HepG2 (cell line): Measurements from ENCODE around the gene AGAP1. TPM values are rescaled to one million over a fixed set of nuclear protein-coding genes. Genes with fewer than 3 reads are reported as not detected.

Source experiments
- ATAC-seq: fragments of 200-7000 bp; cut with Tn5 transposase; 3 replicates; pipeline ENCODE4 v1.9.1; 2020; ENCODE audit warnings: mild to moderate bottlenecking, moderate library complexity
- BruUV-seq: library from RNA; stranded (reverse); fragments of 400-500 nt; replicated peaks from 2 replicates; lab custom pipeline; 2021; lab: Mats Ljungman, UMichigan
- CTCF ChIA-PET: fragments of 300-600 bp; formaldehyde crosslinking; extraction: SDS; loops from one replicate; lab custom pipeline; 2021; ENCODE audit warnings: low total read pairs, inconsistent platforms, low intra/inter-chr PET ratio; lab: Yijun Ruan, JAX
- POLR2A ChIA-PET: fragments of 350-600 bp; sonication (Branson Sonifier 250); formaldehyde crosslinking; loops from one replicate; lab custom pipeline; 2020; ENCODE audit warnings: antibody characterized with exemption, inconsistent platforms; lab: Yijun Ruan, JAX
- DNase-seq: peaks from one replicate; pipeline ENCODE4 v3.0.0-alpha.2; 2015; ENCODE audit warnings: low spot score
- FAIRE-seq: peaks from 3 replicates; lab custom pipeline; 2011; peaks lifted over from hg19 to GRCh38; lab: Jason Lieb, UNC
- H2AFZ ChIP-seq: one replicate; pipeline ENCODE4 v1.6.1; 2011; ENCODE audit warnings: low read length, inconsistent platforms
- H3K27ac ChIP-seq: fragments of 300-600 bp; 3 replicates; pipeline ENCODE4 v1.8.0; 2011; ENCODE audit warnings: mixed run types, mild to moderate bottlenecking, mixed read lengths, low read length, inconsistent platforms; ENCODE audit not compliant: insufficient read depth; ENCODE audit errors: extremely low read length
- H3K27me3 ChIP-seq, 2 experiments: fragments of 200-600 bp in 1 of 2; 2 replicates in 1 of 2; 3 replicates in 1 of 2; pipeline versions ENCODE4 v1.6.0 to v1.8.0; 2011; ENCODE audit warnings: low read length in 2 of 2, mild to moderate bottlenecking in 2 of 2, moderate library complexity in 2 of 2, inconsistent platforms in 1 of 2; ENCODE audit not compliant: insufficient read depth in 2 of 2, control insufficient read depth in 1 of 2
- H3K36me3 ChIP-seq, 2 experiments: fragments of 200-600 bp in 1 of 2; replicated peaks in 1 of 2; 2 replicates in 1 of 2; 3 replicates in 1 of 2; pipeline versions ENCODE4 v1.5.1 to v1.8.0; 2011; ENCODE audit warnings: low read length in 2 of 2, inconsistent platforms in 1 of 2; ENCODE audit not compliant: insufficient read depth in 2 of 2, control insufficient read depth in 1 of 2
- H3K4me1 ChIP-seq: 2 replicates; pipeline ENCODE4 v1.5.1; 2012; ENCODE audit warnings: low read length, inconsistent platforms; ENCODE audit not compliant: insufficient read depth
- H3K4me2 ChIP-seq: 2 replicates; pipeline ENCODE4 v1.6.0; 2011; ENCODE audit warnings: low read depth, low read length, inconsistent platforms
- H3K4me3 ChIP-seq, 3 experiments: fragments of 200-600 bp in 1 of 3; sonication (generic), shearing (Covaris generic) in 1 of 3; replicated peaks in 1 of 3; 2 replicates each; pipeline ENCODE4 v1.5.1; 2011 to 2016; ENCODE audit warnings: low read length in 3 of 3, inconsistent platforms in 2 of 3, low read depth in 2 of 3, mild to moderate bottlenecking in 2 of 3, control low read depth in 1 of 3, mixed read lengths in 1 of 3; ENCODE audit not compliant: insufficient read depth in 1 of 3
- H3K79me2 ChIP-seq: one replicate; pipeline ENCODE4 v1.6.1; 2011; ENCODE audit warnings: low read length, inconsistent platforms; ENCODE audit not compliant: insufficient read depth
- H3K9ac ChIP-seq: 2 replicates; pipeline ENCODE4 v1.6.0; 2011; ENCODE audit warnings: mild to moderate bottlenecking, low read depth, low read length, inconsistent platforms; ENCODE audit not compliant: insufficient read depth
- H3K9me3 ChIP-seq: 2 replicates; pipeline ENCODE4 v1.5.1; 2012; ENCODE audit warnings: mild to moderate bottlenecking, low read length
- H4K20me1 ChIP-seq: 2 replicates; pipeline ENCODE4 v1.6.0; 2011; ENCODE audit warnings: inconsistent platforms, mild to moderate bottlenecking, low read length, moderate library complexity; ENCODE audit not compliant: insufficient read depth
- ERF ChIP-seq: IDR thresholded peaks from 2 replicates; pipeline ENCODE4 v1.6.1; 2018; ENCODE audit warnings: missing biosample characterization, missing genetic modification reagents
- HNRNPUL1 ChIP-seq: fragments of 200-400 bp; formaldehyde crosslinking; IDR thresholded peaks from 2 replicates; pipeline ENCODE4 v1.6.1; 2017; ENCODE audit warnings: low read depth, mild to moderate bottlenecking, low read length, moderate library complexity
- KAT8 ChIP-seq: IDR thresholded peaks from 2 replicates; pipeline ENCODE4 v1.6.1; 2016; ENCODE audit warnings: missing genetic modification reagents, missing compliant biosample characterization
- RARG ChIP-seq: sonication (generic); formaldehyde crosslinking; IDR thresholded peaks from 2 replicates; pipeline ENCODE4 v1.4.0; 2020; ENCODE audit warnings: low read depth, mild to moderate bottlenecking, missing genetic modification reagents
- SRSF4 ChIP-seq: fragments of 200-400 bp; formaldehyde crosslinking; IDR thresholded peaks from one replicate; pipeline ENCODE4 v1.6.1; 2018; ENCODE audit warnings: mild to moderate bottlenecking, low read depth, low read length, moderate library complexity; ENCODE audit not compliant: poor library complexity, severe bottlenecking
- ZBTB20 ChIP-seq: sonication (generic); formaldehyde crosslinking; IDR thresholded peaks from 2 replicates; pipeline ENCODE4 v1.8.1; 2023; ENCODE audit warnings: missing genetic modification reagents, low read depth, mild to moderate bottlenecking, borderline replicate concordance
- ZBTB38 ChIP-seq: sonication (generic); formaldehyde crosslinking; IDR thresholded peaks from 2 replicates; pipeline ENCODE4 v1.5.1; 2020; ENCODE audit warnings: mild to moderate bottlenecking, missing genetic modification reagents
- ZKSCAN5 ChIP-seq: sonication (generic); formaldehyde crosslinking; IDR thresholded peaks from 2 replicates; pipeline ENCODE4 v1.5.1; 2020; ENCODE audit warnings: mild to moderate bottlenecking, missing genetic modification reagents
- ZNF121 ChIP-seq: sonication (generic); formaldehyde crosslinking; IDR thresholded peaks from 2 replicates; pipeline ENCODE4 v1.5.0; 2020; ENCODE audit warnings: mild to moderate bottlenecking, missing genetic modification reagents
- WGBS: methylation state at CpG from one replicate; pipeline ENCODE4 v1.1.6; 2017; ENCODE audit warnings: low lambda C conversion rate; 5-methylcytosine and 5-hydroxymethylcytosine counted together
- in situ Hi-C: cut with HindIII; loops from 2 replicates; pipeline ENCODE4 v1.10.0; 2017; ENCODE audit warnings: low pct_unique_long_range_greater_than_20kb; ENCODE audit not compliant: extremely low pct_ligation_motif_present
- intact Hi-C: fragments of 100-400 bp; cut with micrococcal nuclease; formaldehyde crosslinking; loops from one replicate; pipeline ENCODE4 v1.10.0; 2022; ENCODE audit not compliant: unreplicated experiment
- polyA plus RNA-seq, 8 experiments: library from polyadenylated mRNA; depleted of rRNA in 3 of 8; stranded (reverse) in 7 of 8; unstranded in 1 of 8; fragments of >200 nt; fragmentation: Illumina TruSeq in 4 of 8; extraction: Trizol in 4 of 8; gene quantifications; 2 replicates each; pipeline versions ENCODE4 v1.2.1 to v1.2.3, GENCODE V29; 2011 to 2016; ENCODE audit warnings: low read depth in 4 of 8, missing spikeins in 1 of 8, mixed read lengths in 1 of 8; ENCODE audit not compliant: insufficient read depth in 1 of 8
- total RNA-seq, 5 experiments: library from RNA; depleted of rRNA; stranded (reverse); fragments of >200 nt; fragmentation: Illumina TruSeq; extraction: Trizol; gene quantifications; 2 replicates each; pipeline ENCODE4 v1.2.3, GENCODE V29; 2016; ENCODE audit warnings: low read depth in 1 of 5
- TF ChIP-seq, protein P1 (sequence below): sonication (generic); formaldehyde crosslinking; IDR thresholded peaks from 2 replicates; pipeline ENCODE4 v1.4.0; 2020; ENCODE audit warnings: missing genetic modification reagents
- TF ChIP-seq, protein P2 (sequence below): sonication (generic); formaldehyde crosslinking; IDR thresholded peaks from 2 replicates; pipeline ENCODE4 v1.5.1; 2020; ENCODE audit warnings: mild to moderate bottlenecking, missing genetic modification reagents, moderate library complexity
- TF ChIP-seq, protein P3 (sequence below), 2 experiments: IDR thresholded peaks; 2 replicates each; pipeline ENCODE4 v1.6.1; 2011 to 2012; ENCODE audit warnings: low read length in 2 of 2, borderline replicate concordance in 1 of 2, low read depth in 1 of 2, mild to moderate bottlenecking in 1 of 2, moderate library complexity in 1 of 2

The AGAP1 gene
- total and polyA plus RNA-seq, 2 of the 13 experiments (the other 11 are each of a cell fraction or from before 2014, with no cell fraction given) = 21.2 to 32.7 TPM

DNA sequence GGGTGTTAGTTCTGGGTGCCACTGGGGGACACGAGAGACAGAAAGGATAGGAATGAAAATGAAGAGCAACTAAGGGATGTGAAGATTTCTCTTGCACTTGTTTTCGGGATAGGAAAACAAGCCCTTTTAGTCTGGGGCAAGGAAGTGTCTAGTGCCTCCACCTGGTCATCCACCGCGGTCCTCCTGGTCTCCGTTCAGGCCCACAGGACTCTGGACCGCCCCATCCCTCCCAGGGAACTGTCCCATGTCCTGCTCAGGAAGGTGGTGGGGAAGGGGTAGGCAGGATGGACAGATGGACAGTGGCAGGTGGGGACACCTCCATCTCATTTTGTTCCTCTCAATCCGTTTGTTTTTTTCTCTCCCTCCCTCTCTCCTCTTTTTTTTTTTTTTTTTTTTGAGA, 45.9 kb downstream of the AGAP1 start:
- WGBS = 96% methylated on average over 7 of the region's 7 CpGs
- DNase-seq (no peak), FAIRE-seq (no peak), ATAC-seq (no peak)
- peaks cover 14% of the 10 kb centered on the region for H4K20me1 ChIP-seq
- no peak overlapping the region for H3K27ac ChIP-seq
- intact Hi-C loops = loop anchor here (5.0 kb wide), 1 partner anchor 38 kb away; no protein-coding TSS in a partner anchor
- no peaks in the 10 kb centered on the region for H3K36me3 ChIP-seq
- no peak overlapping the region for H2AFZ ChIP-seq
- peaks cover 68% of the 10 kb centered on the region for H3K79me2 ChIP-seq
- no peak overlapping the region for H3K4me3 ChIP-seq
- CTCF ChIA-PET = no interaction called here
- H3K27me3 ChIP-seq = no peaks in the 10 kb centered on the region
- in situ Hi-C loops = no loop called here
- POLR2A ChIA-PET = no interaction called here
- H3K4me1 ChIP-seq = peaks cover 81% of the 10 kb centered on the region
- TF ChIP-seq, protein P1, sequence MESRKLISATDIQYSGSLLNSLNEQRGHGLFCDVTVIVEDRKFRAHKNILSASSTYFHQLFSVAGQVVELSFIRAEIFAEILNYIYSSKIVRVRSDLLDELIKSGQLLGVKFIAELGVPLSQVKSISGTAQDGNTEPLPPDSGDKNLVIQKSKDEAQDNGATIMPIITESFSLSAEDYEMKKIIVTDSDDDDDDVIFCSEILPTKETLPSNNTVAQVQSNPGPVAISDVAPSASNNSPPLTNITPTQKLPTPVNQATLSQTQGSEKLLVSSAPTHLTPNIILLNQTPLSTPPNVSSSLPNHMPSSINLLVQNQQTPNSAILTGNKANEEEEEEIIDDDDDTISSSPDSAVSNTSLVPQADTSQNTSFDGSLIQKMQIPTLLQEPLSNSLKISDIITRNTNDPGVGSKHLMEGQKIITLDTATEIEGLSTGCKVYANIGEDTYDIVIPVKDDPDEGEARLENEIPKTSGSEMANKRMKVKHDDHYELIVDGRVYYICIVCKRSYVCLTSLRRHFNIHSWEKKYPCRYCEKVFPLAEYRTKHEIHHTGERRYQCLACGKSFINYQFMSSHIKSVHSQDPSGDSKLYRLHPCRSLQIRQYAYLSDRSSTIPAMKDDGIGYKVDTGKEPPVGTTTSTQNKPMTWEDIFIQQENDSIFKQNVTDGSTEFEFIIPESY (CRISPR knock-in tag) = peak; percentile 36; the same call in 1 of the 2 replicates
- TF ChIP-seq, protein P2, sequence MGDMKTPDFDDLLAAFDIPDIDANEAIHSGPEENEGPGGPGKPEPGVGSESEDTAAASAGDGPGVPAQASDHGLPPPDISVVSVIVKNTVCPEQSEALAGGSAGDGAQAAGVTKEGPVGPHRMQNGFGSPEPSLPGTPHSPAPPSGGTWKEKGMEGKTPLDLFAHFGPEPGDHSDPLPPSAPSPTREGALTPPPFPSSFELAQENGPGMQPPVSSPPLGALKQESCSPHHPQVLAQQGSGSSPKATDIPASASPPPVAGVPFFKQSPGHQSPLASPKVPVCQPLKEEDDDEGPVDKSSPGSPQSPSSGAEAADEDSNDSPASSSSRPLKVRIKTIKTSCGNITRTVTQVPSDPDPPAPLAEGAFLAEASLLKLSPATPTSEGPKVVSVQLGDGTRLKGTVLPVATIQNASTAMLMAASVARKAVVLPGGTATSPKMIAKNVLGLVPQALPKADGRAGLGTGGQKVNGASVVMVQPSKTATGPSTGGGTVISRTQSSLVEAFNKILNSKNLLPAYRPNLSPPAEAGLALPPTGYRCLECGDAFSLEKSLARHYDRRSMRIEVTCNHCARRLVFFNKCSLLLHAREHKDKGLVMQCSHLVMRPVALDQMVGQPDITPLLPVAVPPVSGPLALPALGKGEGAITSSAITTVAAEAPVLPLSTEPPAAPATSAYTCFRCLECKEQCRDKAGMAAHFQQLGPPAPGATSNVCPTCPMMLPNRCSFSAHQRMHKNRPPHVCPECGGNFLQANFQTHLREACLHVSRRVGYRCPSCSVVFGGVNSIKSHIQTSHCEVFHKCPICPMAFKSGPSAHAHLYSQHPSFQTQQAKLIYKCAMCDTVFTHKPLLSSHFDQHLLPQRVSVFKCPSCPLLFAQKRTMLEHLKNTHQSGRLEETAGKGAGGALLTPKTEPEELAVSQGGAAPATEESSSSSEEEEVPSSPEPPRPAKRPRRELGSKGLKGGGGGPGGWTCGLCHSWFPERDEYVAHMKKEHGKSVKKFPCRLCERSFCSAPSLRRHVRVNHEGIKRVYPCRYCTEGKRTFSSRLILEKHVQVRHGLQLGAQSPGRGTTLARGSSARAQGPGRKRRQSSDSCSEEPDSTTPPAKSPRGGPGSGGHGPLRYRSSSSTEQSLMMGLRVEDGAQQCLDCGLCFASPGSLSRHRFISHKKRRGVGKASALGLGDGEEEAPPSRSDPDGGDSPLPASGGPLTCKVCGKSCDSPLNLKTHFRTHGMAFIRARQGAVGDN = 0 out of 2 replicates have a peak, but pooled peaks have one; percentile 17
- TF ChIP-seq ZBTB38 (CRISPR knock-in tag) = peak; percentile 87
- TF ChIP-seq SRSF4 = no peak
- TF ChIP-seq KAT8 (CRISPR knock-in tag) = no peak
- TF ChIP-seq HNRNPUL1 = no peak
- TF ChIP-seq RARG = no peak
- TF ChIP-seq ERF (CRISPR knock-in tag) = no peak
- no peak for TF ChIP-seq ZKSCAN5
- TF ChIP-seq, protein P3, sequence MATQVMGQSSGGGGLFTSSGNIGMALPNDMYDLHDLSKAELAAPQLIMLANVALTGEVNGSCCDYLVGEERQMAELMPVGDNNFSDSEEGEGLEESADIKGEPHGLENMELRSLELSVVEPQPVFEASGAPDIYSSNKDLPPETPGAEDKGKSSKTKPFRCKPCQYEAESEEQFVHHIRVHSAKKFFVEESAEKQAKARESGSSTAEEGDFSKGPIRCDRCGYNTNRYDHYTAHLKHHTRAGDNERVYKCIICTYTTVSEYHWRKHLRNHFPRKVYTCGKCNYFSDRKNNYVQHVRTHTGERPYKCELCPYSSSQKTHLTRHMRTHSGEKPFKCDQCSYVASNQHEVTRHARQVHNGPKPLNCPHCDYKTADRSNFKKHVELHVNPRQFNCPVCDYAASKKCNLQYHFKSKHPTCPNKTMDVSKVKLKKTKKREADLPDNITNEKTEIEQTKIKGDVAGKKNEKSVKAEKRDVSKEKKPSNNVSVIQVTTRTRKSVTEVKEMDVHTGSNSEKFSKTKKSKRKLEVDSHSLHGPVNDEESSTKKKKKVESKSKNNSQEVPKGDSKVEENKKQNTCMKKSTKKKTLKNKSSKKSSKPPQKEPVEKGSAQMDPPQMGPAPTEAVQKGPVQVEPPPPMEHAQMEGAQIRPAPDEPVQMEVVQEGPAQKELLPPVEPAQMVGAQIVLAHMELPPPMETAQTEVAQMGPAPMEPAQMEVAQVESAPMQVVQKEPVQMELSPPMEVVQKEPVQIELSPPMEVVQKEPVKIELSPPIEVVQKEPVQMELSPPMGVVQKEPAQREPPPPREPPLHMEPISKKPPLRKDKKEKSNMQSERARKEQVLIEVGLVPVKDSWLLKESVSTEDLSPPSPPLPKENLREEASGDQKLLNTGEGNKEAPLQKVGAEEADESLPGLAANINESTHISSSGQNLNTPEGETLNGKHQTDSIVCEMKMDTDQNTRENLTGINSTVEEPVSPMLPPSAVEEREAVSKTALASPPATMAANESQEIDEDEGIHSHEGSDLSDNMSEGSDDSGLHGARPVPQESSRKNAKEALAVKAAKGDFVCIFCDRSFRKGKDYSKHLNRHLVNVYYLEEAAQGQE (IDR thresholded peaks at IDR 0.05; ENCODE audit: borderline replicate concordance in 1 of 2, low read depth in 1 of 2, low read length in 2 of 2) = peak in 1 of 2 experiments; percentile 63; a peak in 3 of 4 replicates
- TF ChIP-seq ZBTB20 = no peak
- TF ChIP-seq ZNF121 (CRISPR knock-in tag) = 0 out of 2 replicates have a peak, but pooled peaks have one; percentile 47
- no peaks in the 10 kb centered on the region for H3K9me3 ChIP-seq
- no peak overlapping the region for H3K9ac ChIP-seq
- H3K4me2 ChIP-seq = no peak overlapping the region
- no TSS peak for BruUV-seq
